Kidney (tissue), 14 donors: Measurements from ENCODE around the gene PGBD5. TPM values are rescaled to one million over a fixed set of nuclear protein-coding genes. Genes with fewer than 3 reads are reported as not detected.
A peak's percentile ranks its signal among the peaks of the same experiment; 100 is the strongest.

Experiments used
- DNase-seq, 5 donors: peaks; one replicate each; pipeline ENCODE4 v3.0.0-alpha.2; 2013 to 2020
- FAIRE-seq: peaks from 2 replicates; lab custom pipeline; 2012; peaks lifted over from hg19 to GRCh38; lab: Jason Lieb, UNC
- H3K27ac ChIP-seq, 2 donors: one replicate each; pipeline ENCODE4 v1.7.0; 2013; ENCODE audit warnings: low read depth in 2 of 2, low read length in 2 of 2, inconsistent platforms in 1 of 2
- H3K27me3 ChIP-seq: one replicate; pipeline ENCODE4 v1.7.1; 2013; ENCODE audit warnings: low read length, inconsistent platforms; ENCODE audit not compliant: control insufficient read depth, insufficient read depth
- H3K36me3 ChIP-seq, 3 donors: one replicate each; pipeline versions ENCODE4 v1.7.0 to v1.7.1; 2013; ENCODE audit warnings: low read length in 3 of 3, control low read depth in 1 of 3, inconsistent platforms in 1 of 3; ENCODE audit not compliant: insufficient read depth in 3 of 3, control insufficient read depth in 2 of 3
- H3K4me1 ChIP-seq, 3 donors: one replicate each; pipeline versions ENCODE4 v1.7.0 to v1.7.1; 2013; ENCODE audit warnings: low read length in 3 of 3, inconsistent platforms in 1 of 3, low read depth in 1 of 3; ENCODE audit not compliant: control insufficient read depth in 2 of 3, insufficient read depth in 2 of 3
- H3K4me3 ChIP-seq, 3 donors: one replicate each; pipeline versions ENCODE4 v1.7.0 to v1.8.1; 2013; ENCODE audit warnings: low read length in 3 of 3, control low read depth in 1 of 3, inconsistent platforms in 1 of 3
- H3K9ac ChIP-seq, 3 donors: one replicate each; pipeline versions ENCODE4 v1.7.0 to v1.7.1; 2013; ENCODE audit warnings: low read length in 3 of 3, control low read depth in 1 of 3, inconsistent platforms in 1 of 3
- H3K9me3 ChIP-seq, 3 donors: one replicate each; pipeline versions ENCODE4 v1.7.0 to v1.7.1; 2013; ENCODE audit warnings: low read length in 3 of 3, control low read depth in 1 of 3, inconsistent platforms in 1 of 3; ENCODE audit not compliant: control insufficient read depth in 2 of 3, insufficient read depth in 1 of 3
- intact Hi-C: fragments of 100-400 bp; cut with DNase I; formaldehyde crosslinking; loops from one replicate; pipeline ENCODE4 v1.11.1; 2022
- polyA plus RNA-seq: library from polyadenylated mRNA; stranded (reverse); fragments of 350-450 nt; fragmentation: Illumina TruSeq; extraction: RNeasy Lipid Tissue Mini Kit (QIAGEN cat#74804); gene quantifications from one replicate; pipeline ENCODE4 v1.2.3, GENCODE V29; 2014; ENCODE audit warnings: low read depth, low replicate concordance; ENCODE audit not compliant: insufficient read depth
- total RNA-seq: library from RNA; stranded (reverse); fragmentation: NEBNext Ultra II Directional; extraction: Animal tissue kit (Norgen Biotek cat#: 25700); gene quantifications from one replicate; pipeline ENCODE4 v1.2.1, GENCODE V29; 2021
- TF ChIP-seq, protein P1 (sequence below): IDR thresholded peaks from 3 replicates; pipeline ENCODE4 v1.5.1; 2012; ENCODE audit warnings: mild to moderate bottlenecking, moderate library complexity, borderline replicate concordance; ENCODE audit not compliant: insufficient read depth; ENCODE audit errors: extremely low read depth
- donor health status: control.
- donor health status: control.
- donor health status: control.
- donor health status: control.
- donor health status: control.
- donor health status: DM: yes; HTN: yes; CAD: no.
- donor health status: Normal renal cell carcinoma (clear cell type).

Gene PGBD5
- total and polyA plus RNA-seq, 2 donors from 2014 or later, result 2.0 to 3.7 TPM

DNA sequence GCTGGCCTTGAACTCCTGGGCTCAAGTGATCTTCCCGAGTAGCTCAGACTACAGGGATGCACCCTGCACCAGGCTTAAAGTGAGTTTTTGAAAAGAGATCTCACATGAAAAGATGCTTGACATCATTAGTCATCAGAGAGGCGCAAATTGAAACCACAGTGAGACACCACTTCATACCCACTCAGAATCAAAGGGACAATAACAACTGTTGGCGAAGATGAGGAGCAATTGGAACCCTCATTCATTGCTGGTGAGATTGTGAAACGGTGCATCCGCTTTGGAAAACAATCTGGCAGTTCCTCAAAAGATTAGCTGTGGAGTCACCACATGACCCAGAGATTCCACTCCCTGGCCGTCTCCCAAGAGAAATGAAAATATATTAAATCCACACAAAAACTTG lies 122.3 kb downstream of the PGBD5 start:
- no peak overlapping the region for H3K9ac ChIP-seq
- H3K27ac ChIP-seq, result no peak overlapping the region
- intact Hi-C loops, result no loop called here
- H3K4me1 ChIP-seq, result peaks cover 0 to 2% (median 0%) of the 10 kb centered on the region in 3 donors
- H3K4me3 ChIP-seq, result no peak overlapping the region
- no peaks in the 10 kb centered on the region for H3K9me3 ChIP-seq
- H3K27me3 ChIP-seq, result no peaks in the 10 kb centered on the region
- DNase-seq (peak in 1 of 5 donors; percentile 5), FAIRE-seq (no peak)
- TF ChIP-seq, protein P1, sequence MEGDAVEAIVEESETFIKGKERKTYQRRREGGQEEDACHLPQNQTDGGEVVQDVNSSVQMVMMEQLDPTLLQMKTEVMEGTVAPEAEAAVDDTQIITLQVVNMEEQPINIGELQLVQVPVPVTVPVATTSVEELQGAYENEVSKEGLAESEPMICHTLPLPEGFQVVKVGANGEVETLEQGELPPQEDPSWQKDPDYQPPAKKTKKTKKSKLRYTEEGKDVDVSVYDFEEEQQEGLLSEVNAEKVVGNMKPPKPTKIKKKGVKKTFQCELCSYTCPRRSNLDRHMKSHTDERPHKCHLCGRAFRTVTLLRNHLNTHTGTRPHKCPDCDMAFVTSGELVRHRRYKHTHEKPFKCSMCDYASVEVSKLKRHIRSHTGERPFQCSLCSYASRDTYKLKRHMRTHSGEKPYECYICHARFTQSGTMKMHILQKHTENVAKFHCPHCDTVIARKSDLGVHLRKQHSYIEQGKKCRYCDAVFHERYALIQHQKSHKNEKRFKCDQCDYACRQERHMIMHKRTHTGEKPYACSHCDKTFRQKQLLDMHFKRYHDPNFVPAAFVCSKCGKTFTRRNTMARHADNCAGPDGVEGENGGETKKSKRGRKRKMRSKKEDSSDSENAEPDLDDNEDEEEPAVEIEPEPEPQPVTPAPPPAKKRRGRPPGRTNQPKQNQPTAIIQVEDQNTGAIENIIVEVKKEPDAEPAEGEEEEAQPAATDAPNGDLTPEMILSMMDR, result no peak
- H3K36me3 ChIP-seq, result no peaks in the 10 kb centered on the region

DNA sequence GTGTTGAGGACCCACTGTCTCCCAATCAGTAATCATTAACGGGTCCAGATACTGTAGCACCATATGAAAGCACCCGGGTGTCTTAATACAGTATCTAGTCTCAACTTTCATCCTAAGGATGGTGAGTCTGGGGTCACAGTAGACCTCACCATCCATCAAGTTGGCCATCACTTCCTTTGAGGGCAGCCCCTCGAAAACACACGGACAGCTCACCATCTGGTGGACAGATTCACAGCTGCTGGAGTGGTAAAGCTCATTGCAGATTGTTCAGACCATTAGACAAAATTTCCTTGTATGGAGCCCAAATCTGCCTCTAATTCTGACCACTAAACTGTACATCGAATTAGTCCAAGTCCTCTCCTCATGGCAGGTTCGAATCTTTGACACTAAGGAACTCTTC lies 123.1 kb downstream of the PGBD5 start:
- Histone ChIP-seq H3K9ac (no peak overlapping the region), H3K27me3 (no peaks in the 10 kb centered on the region), H3K9me3 (no peaks in the 10 kb centered on the region), H3K4me1 (peaks cover 0 to 2% (median 0%) of the 10 kb centered on the region in 3 donors), H3K4me3 (no peak overlapping the region), H3K27ac (no peak overlapping the region), H3K36me3 (no peaks in the 10 kb centered on the region)
- FAIRE-seq, result no peak
- no peak for DNase-seq
- TF ChIP-seq, protein P1, result no peak
- intact Hi-C loops, result no loop called here

DNA sequence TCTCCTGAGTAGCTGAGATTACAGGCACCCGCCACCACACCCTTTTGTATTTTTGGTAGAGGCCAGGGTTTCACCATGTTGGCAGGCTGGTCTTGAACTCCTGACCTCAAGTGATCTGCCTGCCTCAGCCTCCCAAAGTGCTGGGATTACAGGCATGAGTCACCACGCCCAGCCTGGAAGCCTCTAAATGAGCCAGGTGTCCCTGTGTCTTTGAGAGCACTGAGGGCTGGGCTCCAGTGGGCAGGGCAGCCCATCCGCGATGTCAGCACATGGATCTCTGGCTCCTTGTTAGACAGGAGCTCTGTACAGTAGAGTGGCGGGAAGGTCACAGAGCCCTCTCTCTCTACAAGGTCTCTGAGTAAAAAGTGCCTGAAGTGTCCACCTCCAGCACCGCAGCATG lies 124.3 kb downstream of the PGBD5 start:
- H3K27ac ChIP-seq, result no peak overlapping the region
- H3K4me3 ChIP-seq, result no peak overlapping the region
- DNase-seq, result peak in 1 of 5 donors; percentile 42
- FAIRE-seq, result no peak
- intact Hi-C loops, result no loop called here
- no peak overlapping the region for H3K9ac ChIP-seq
- no peaks in the 10 kb centered on the region for H3K9me3 ChIP-seq
- no peaks in the 10 kb centered on the region for H3K27me3 ChIP-seq
- no peaks in the 10 kb centered on the region for H3K4me1 ChIP-seq
- H3K36me3 ChIP-seq, result no peaks in the 10 kb centered on the region
- TF ChIP-seq, protein P1, result no peak

DNA sequence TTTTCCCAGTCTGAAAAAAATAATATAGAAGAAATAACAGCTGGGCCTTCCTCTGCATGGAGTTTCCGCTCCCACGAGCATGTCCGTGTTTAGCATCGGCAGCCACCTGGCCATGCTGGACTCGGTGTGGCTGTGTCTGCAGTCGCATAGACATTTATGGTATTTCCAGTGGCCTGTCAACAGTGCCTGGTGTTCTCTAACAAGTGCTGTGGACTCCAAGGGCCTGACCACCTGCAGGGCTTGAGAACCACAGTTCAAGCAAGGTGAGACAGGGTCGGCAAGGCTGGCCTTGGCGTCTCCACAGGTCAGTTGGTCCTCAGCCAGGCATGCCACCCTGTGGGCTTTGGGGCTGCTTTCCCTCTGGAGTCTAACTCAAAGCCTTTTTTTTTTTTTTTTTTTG lies 124.8 kb downstream of the PGBD5 start:
- TF ChIP-seq, protein P1, result no peak
- Histone ChIP-seq H3K9ac (no peak overlapping the region), H3K36me3 (no peaks in the 10 kb centered on the region), H3K9me3 (no peaks in the 10 kb centered on the region), H3K27me3 (no peaks in the 10 kb centered on the region), H3K27ac (no peak overlapping the region), H3K4me1 (no peaks in the 10 kb centered on the region), H3K4me3 (no peak overlapping the region)
- intact Hi-C loops, result no loop called here
- DNase-seq (peak in 1 of 5 donors; percentile 55), FAIRE-seq (no peak)
